ENCODE results near the gene OBSL1. TPM values are rescaled to one million over a fixed set of nuclear protein-coding genes. Genes with fewer than 3 reads are reported as not detected.

Gene OBSL1
- total RNA-seq, 1 donor from 2014 or later, result 208 TPM

- intact Hi-C loops (cut with micrococcal nuclease), result no loop called here
- no peak overlapping the region for H3K27ac ChIP-seq (replicated peaks)
Observed at GRCh38 chr2:219560037-219560892, 11.1 kb downstream of the OBSL1 start.

GRCh38 chr2:219559156-219559915 lies 12.0 kb downstream of the OBSL1 start:
- H3K36me3 ChIP-seq, result peaks cover 44% of the 10 kb centered on the region
- no peak overlapping the region for H3K27ac ChIP-seq (replicated peaks)
- intact Hi-C loops (cut with micrococcal nuclease), result no loop called here

More at GRCh38 chr2:219560037-219560892, 11.1 kb downstream of the OBSL1 start:
- no peaks in the 10 kb centered on the region for H3K9me3 ChIP-seq (replicated peaks)
- peaks cover 48% of the 10 kb centered on the region for H3K36me3 ChIP-seq
- H3K4me3 ChIP-seq, result no peak overlapping the region
- peaks cover 29% of the 10 kb centered on the region for H3K4me1 ChIP-seq
- DNase-seq, result no peak
- H3K27me3 ChIP-seq (ENCODE audit: low read depth), result no peaks in the 10 kb centered on the region
- TF ChIP-seq, protein P1, sequence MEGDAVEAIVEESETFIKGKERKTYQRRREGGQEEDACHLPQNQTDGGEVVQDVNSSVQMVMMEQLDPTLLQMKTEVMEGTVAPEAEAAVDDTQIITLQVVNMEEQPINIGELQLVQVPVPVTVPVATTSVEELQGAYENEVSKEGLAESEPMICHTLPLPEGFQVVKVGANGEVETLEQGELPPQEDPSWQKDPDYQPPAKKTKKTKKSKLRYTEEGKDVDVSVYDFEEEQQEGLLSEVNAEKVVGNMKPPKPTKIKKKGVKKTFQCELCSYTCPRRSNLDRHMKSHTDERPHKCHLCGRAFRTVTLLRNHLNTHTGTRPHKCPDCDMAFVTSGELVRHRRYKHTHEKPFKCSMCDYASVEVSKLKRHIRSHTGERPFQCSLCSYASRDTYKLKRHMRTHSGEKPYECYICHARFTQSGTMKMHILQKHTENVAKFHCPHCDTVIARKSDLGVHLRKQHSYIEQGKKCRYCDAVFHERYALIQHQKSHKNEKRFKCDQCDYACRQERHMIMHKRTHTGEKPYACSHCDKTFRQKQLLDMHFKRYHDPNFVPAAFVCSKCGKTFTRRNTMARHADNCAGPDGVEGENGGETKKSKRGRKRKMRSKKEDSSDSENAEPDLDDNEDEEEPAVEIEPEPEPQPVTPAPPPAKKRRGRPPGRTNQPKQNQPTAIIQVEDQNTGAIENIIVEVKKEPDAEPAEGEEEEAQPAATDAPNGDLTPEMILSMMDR (IDR thresholded peaks at IDR 0.05; ENCODE audit: borderline replicate concordance), result peak; percentile 81

GRCh38 chr2:219557791-219558785 lies 13.3 kb downstream of the OBSL1 start:
- no peak overlapping the region for H3K27ac ChIP-seq (replicated peaks)
- no peaks in the 10 kb centered on the region for H3K9me3 ChIP-seq (replicated peaks)
- no peak for DNase-seq
- intact Hi-C loops (cut with micrococcal nuclease), result no loop called here
- H3K4me1 ChIP-seq, result peaks cover 25% of the 10 kb centered on the region
- TF ChIP-seq, protein P1 (IDR thresholded peaks at IDR 0.05; ENCODE audit: borderline replicate concordance), result no peak
- H3K36me3 ChIP-seq, result peaks cover 32% of the 10 kb centered on the region
- H3K4me3 ChIP-seq, result no peak overlapping the region
- peaks cover 15% of the 10 kb centered on the region for H3K27me3 ChIP-seq (ENCODE audit: low read depth)

More at GRCh38 chr2:219559156-219559915, 12.0 kb downstream of the OBSL1 start:
- H3K9me3 ChIP-seq (replicated peaks), result no peaks in the 10 kb centered on the region
- DNase-seq, result no peak
- TF ChIP-seq, protein P1 (IDR thresholded peaks at IDR 0.05; ENCODE audit: borderline replicate concordance), result no peak
- H3K4me1 ChIP-seq, result peaks cover 21% of the 10 kb centered on the region
- H3K4me3 ChIP-seq, result no peak overlapping the region
- H3K27me3 ChIP-seq (ENCODE audit: low read depth), result peaks cover 3% of the 10 kb centered on the region

GRCh38 chr2:219557320-219557719 lies 14.0 kb downstream of the OBSL1 start:
- intact Hi-C loops (cut with micrococcal nuclease), result no loop called here
- no peak overlapping the region for H3K4me3 ChIP-seq
- DNase-seq, result no peak
- H3K4me1 ChIP-seq, result peaks cover 32% of the 10 kb centered on the region
- no peaks in the 10 kb centered on the region for H3K9me3 ChIP-seq (replicated peaks)
- H3K27me3 ChIP-seq (ENCODE audit: low read depth), result peaks cover 23% of the 10 kb centered on the region
- no peak overlapping the region for H3K27ac ChIP-seq (replicated peaks)
- peaks cover 24% of the 10 kb centered on the region for H3K36me3 ChIP-seq
- TF ChIP-seq, protein P1 (IDR thresholded peaks at IDR 0.05; ENCODE audit: borderline replicate concordance), result no peak

- peaks cover 15% of the 10 kb centered on the region for H3K36me3 ChIP-seq
- DNase-seq, result no peak
- peaks cover 32% of the 10 kb centered on the region for H3K27me3 ChIP-seq (ENCODE audit: low read depth)
- H3K4me3 ChIP-seq, result no peak overlapping the region
- H3K4me1 ChIP-seq, result peaks cover 34% of the 10 kb centered on the region
- no peak overlapping the region for H3K27ac ChIP-seq (replicated peaks)
- H3K9me3 ChIP-seq (replicated peaks), result no peaks in the 10 kb centered on the region
- TF ChIP-seq, protein P1 (IDR thresholded peaks at IDR 0.05; ENCODE audit: borderline replicate concordance), result no peak
- intact Hi-C loops (cut with micrococcal nuclease), result no loop called here
Observed at GRCh38 chr2:219556413-219556812, 14.9 kb downstream of the OBSL1 start.
